HG03108 (cell line): ENCODE data around the gene ATG2A.

ENCODE experiments used
- ATAC-seq: cut with Tn5 transposase; IDR thresholded peaks from one replicate; pipeline ENCODE4 v1.9.1; 2021; ENCODE audit warnings: moderate library complexity; ENCODE audit not compliant: unreplicated experiment

Gene ATG2A

GRCh38 chr11:64905516-64906313, 11.3 kb downstream of the ATG2A start:
- no peak for ATAC-seq

DNA sequence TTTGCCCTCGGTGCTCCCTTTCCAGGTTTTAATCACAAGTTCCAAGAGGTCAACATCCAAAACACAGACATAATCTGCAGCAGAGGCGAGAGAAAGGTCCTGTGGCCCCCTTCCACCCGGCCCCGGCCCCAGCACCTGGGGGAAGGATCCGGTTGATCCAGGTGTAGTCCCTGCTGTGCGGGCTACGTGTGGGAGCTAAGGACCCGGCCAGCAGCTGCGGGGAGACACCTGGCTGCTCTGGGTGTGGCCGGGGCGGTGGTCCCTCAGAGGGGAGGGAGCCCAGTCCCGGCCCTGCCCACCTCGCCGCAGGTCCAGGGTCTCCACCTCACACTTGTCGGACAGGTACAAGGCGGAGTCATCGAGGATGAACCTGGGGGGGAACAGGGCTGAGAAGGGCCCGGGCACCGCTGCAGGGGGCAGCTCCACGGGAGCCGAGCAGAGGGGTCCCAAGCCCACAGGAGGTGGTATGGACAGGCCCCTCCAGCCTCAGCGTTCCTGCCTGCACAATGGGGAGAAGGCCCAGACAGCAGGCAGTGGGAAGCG, 13.6 kb downstream of the ATG2A start:
- no peak for ATAC-seq

DNA sequence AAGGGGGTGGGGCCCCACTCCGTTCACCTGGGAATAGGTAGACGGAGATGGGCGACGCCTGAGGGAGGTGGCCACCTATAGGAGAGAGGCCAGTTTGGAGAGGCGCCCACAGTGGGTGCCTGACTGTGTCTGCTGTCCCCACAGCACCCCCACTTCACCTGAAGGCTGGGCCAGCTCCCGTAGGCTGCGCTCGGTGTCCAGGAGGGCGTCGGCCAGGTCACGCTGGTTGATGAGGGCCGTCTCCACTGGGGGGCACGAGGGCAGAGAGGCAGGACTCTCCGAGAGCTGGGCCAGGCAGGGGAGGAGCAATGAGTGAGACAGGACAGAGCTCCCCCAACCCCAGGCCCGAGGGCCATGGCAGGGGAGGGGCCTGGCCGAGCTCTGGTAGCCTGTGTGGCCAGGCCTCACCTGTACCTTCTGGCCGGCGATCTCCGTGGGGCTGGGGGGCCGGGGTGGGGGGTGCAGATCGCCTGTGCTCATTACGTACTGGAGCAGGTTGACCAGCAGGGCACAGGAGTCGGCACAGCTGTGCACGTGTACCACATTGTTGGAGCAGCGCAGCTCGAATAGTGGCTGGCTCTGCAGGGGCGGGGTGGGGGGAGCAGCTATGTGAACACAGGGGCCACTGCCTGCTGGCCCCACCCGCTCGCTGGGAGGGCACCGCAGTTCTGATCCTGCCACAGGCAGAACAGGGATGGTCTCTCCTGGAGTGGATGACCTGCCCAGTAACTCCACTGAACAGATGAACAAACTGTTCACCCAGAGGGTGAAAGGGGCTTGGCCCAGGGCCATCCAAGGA, 14.7 kb downstream of the ATG2A start:
- no peak for ATAC-seq

DNA sequence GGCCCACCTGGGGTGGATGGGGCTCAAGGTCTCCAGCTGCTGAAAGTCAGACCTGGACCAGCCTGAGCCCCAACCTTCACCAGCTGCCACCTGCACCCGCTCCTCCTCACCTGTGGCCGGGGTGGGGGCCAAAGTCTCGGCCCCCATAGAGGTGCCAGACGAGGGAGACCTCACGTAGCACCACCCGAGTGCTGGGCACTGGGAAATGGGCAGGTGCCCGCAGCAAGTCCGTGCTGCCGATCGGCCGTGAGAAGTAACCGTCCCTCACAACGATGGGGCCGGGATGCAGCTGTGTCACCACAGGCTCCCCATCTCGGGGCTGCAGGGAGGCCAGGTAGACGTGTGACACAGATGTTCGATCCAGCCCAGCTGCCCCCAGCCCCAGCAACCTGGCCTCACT, 16.2 kb downstream of the ATG2A start:
- ATAC-seq: no peak

DNA sequence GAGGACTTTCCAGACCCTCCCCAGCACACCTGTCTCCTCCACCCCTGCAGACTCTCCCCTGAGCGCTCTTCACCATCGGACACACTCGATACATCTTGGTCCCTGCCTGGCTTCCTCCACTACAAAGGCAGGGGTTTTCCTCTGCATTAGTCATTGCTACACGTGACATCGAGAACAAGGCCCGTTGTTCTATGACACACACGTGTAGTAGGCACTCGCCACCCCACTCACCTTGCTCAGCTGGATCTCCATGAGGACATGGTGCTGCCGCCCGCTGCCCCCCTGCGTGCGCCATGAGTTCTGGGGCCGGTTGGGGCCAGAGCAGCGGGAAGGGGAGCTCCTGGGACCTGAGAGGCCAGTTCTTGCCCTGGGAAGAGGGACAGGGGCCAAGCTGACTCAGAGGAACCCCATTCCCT, 16.7 kb downstream of the ATG2A start:
- no peak for ATAC-seq

DNA sequence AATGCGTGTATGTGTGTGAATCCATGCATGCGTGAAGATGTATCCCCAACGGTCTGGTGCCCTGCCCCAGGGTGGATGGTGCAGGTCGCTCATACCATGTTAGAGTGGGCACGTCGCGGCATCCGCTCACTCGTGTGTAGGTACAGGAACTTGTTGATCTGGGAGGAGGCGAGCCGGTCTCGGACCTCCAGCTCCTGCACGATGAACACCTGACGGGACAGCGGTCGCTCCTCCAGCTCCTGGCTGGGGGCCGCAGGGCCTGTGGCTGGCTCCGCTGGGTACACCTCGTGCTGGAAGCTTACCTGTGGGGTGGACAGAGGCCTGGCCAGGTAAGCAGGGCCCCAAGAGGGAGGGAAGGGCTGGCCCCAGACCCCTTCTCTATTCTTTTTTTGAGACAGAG, 18.5 kb downstream of the ATG2A start:
- ATAC-seq: no peak

DNA sequence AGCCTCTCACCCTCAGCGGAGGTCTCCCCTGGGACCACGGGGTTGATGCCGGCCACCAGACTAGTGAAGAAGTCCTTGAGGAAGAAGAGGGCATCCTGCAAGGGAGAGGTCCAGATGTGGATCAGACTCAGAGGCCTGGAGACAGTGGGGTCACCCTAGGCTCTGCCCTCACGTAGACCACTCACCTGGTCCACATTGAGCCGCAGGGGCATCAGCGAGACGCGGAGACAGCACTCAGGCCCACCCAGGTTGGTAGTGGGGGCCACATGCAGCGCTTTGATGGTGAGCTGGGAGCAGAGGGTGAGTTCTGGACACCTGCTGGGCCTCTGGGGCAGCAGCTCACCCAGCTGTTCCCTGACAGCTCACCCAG, 18.9 kb downstream of the ATG2A start:
- no peak for ATAC-seq

DNA sequence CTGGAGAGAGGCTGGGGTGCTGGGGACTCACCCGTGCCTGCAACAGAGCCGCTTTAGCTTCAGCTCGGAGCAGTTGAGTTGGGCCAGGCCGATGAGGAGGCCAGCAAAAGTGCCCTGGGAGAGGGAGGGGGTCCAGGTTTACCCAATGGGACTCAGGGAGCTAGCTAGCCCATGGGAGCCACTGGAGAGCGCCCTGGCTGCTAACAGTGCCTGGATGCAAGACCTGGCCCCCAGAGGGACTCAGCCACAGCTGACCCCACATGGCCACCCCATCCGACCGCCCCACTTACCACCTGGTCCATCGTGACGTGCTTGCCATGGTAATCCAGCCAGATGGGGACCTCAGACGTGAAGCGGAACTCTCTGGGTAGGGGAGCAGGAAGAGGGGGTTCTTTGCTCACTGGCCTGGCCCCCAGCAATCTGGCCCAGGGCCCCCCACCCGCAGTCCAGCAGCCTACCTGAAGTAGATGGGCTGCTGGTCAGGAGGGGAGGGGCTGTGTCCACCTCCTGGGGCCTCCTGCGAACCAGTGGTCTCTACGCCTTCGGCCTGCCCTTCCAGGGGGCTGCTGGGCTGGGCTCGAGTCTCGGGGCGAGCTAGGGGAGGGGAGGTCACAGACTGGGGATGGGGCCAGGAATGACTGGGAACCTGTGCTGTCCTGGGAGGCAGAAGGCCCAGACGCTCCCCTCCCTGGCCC, 19.5 kb downstream of the ATG2A start:
- no peak for ATAC-seq

DNA sequence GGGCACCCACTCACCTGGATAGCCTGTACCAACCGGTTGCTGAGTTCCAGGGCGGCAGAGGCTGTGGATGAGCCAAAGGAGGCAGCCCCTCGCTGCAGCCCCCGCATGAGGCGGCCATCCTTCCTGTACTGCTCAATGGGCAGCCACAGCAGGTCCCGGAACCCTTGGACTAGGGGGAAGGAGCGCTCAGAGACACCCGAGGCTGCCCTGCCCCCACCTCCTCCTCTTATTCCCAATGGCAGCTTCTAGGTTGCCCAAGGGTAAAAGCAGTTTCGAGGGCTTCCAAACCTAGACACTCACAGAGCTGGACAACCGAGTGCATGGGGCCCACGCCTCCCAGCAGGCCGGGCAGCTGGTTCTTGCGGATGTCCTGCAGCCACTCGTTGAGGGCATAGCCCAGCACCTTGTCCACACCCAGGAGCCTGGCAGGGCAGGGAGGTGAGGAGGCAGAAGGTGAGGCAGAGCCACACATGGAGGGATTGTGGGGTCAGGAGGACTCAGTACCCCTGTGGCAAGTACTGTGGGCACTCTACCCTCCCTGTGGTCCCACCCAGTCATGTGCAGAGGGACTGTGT, 20.5 kb downstream of the ATG2A start:
- no peak for ATAC-seq

- ATAC-seq: no peak
These were observed 22.1 kb downstream of the ATG2A start for GRCh38 chr11:64894812-64895452.

DNA sequence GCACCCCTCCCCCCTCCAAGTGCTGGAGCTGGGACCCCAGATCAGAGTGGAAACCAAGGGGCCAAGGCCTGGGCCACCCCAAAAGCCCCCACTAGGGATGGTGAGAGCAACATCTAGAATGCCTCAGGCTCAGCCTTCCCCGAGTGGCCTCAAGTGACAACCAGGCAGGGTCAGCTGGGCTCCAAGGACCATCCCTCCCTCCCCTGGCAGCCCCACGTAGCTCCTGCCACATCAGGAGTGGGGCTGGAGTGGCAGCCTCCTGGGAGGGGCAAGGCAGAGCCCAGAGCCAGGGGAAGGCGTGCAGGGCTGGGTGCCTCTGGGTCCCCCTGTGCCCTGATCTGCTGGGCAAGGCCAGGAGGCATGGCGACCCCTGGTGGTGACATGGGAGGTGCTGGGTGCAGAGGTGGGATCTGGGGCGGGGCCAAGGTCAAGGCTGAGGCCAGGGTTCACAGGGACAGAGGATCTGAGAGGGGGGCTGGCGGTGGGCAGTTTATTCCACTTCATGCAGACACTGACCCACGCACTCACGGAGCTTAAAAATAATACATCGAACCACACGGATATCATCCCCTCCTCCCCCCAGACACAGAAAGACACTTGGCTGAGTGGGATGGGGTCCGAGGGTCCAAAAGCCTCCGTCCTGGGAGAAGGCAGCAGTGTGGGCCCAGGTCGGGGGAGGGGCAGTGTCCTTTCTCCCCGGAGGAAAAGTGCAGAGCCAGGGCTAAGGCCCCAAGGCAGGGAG, 22.8 kb downstream of the ATG2A start:
- no peak for ATAC-seq

DNA sequence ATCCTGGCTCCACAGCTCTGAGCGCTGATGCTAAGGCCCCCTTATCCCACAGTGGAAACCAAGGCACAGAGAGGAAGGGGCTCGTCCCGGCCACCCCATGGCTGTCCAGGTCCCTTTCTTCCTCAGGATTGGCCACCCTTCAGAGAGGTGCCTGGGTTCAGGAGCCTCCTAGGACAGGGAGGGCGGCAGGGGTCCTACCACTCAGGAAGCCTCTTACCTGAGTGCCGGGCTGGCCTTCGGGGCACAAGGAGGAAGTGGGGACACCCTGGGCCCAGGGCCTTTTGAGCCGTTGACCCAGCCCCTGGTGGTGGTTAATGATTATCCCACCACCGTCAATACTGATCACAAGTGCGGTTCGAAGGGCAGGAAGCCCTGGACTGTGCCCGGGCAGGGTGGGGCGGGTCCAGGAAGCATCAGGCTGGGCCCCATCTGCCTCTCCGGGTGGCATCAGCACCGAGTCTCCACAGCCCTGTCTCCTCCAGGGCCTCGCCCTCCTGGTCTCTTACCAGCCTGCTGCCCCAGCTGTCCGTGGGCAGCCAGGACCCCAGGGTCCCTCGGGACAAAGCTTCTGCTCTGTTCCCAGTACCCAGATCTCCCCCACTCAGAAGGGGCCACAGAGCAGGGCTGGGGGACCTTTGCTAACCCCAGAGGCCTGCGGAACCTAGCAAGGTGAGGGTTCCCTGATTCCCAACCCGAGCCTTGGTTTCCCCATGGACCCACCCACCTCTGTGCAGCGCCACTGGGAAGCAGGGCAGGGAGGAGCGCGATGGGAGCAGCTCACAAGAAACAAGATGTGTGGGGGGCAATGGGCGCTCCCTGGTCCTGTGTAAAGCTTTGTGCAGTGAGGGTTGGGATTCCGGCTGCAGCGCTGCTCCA, 23.6 kb downstream of the ATG2A start:
- ATAC-seq: peak; percentile 48

DNA sequence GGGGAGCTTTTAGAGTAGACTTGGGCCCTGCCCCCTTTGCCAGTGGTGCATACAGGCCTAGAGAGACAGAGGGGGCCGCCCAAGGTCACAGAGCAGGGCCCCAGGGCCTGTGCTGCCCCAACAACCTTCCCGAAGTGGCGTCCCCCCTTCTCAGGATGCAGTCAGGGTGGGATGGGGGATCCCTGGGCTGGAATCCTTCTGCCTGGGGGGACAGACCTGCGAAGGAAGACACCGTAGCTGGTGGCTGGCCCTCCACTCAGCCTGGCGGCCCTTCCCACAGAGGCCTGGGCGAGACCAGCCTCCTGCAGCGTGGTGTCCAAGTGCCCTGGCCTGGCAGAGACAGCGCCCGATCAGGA, 24.2 kb downstream of the ATG2A start:
- no peak for ATAC-seq

GRCh38 chr11:64892411-64892831, 24.6 kb downstream of the ATG2A start:
- ATAC-seq: no peak

DNA sequence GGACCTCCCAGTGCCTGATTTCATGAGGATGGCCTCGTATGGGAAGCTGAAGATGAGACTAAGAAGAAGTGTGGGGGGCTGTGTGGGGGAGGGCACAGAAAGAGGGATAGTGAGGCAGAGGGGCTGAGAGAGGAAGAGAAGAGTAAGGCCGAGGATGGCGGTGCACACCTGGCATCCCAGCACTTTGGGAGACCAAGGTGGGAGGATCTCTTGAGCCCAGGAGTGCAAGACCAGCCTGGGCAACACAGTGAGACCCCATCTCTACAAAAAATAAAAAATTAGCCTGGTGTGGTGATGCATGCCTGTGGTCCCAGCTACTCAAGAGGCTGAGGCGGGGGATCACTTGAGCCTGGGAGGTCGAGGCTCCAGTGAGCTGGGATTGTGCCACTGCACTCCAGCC, 25.1 kb downstream of the ATG2A start:
- no peak for ATAC-seq

DNA sequence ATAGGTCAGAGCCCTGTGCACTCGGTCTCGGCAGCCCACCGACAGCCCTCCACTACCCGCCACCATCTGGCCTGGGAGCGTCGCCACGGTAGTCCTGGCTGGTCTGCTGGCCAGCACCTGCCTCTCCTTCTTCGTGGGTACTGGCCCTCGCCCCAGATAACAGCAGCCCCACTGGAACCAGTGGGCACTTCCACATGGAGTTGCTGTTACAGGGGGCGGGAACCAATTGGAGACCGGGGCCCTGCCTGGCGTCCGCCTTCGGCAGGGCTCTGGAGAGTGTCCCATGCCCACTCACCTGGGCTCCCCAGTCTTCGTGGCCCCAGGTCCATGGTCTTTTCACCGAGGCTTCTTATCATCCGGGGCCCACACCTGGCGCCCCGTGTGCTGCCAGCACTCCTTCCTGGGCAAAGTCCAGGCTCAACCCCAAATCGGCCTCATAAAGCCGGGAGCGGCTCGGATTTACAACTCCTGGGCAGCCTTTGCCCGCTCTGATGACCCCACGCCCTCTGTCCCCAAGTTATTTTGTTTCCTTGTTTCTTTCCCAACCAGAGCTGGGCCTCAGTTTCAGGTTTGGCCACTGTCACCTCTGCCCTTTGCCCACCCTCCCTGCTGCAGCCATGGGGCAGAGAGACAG, 25.7 kb downstream of the ATG2A start:
- no peak for ATAC-seq

DNA sequence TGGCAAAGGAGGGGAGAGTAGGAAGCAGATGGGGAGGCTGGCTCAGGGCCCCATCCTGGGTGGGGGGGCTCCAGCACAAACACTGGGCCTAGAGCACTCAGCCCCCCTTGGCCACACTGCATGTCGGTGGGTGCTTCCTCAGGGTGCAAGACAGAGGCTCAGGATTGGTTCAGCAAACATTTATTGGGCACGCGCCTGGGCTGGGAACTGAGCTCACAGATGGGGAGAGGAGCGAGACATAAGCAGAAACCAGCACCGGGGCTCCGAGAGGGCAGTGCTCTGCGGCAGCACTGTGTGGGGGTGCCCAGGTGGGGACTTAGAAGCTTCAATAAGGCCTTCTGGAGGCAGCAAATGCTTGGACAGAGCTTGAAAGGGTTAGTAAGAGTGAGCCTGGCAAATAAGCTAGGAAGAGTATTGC, 26.5 kb downstream of the ATG2A start:
- no peak for ATAC-seq

GRCh38 chr11:64888729-64889511, 28.1 kb downstream of the ATG2A start:
- ATAC-seq: no peak
